ENCODE data around the gene EXOC8. TPM values are rescaled to one million over a fixed set of nuclear protein-coding genes. Genes with fewer than 3 reads are reported as not detected.

Gene EXOC8, protein sequence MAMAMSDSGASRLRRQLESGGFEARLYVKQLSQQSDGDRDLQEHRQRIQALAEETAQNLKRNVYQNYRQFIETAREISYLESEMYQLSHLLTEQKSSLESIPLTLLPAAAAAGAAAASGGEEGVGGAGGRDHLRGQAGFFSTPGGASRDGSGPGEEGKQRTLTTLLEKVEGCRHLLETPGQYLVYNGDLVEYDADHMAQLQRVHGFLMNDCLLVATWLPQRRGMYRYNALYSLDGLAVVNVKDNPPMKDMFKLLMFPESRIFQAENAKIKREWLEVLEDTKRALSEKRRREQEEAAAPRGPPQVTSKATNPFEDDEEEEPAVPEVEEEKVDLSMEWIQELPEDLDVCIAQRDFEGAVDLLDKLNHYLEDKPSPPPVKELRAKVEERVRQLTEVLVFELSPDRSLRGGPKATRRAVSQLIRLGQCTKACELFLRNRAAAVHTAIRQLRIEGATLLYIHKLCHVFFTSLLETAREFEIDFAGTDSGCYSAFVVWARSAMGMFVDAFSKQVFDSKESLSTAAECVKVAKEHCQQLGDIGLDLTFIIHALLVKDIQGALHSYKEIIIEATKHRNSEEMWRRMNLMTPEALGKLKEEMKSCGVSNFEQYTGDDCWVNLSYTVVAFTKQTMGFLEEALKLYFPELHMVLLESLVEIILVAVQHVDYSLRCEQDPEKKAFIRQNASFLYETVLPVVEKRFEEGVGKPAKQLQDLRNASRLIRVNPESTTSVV
- total RNA-seq: 10 to 100 TPM; 21.9 to 22.7 TPM

- H3K27ac Mint-ChIP-seq: peak within 1 kb of the TSS; percentile 98
- H3K4me3 Mint-ChIP-seq: peak within 1 kb of the TSS; percentile 97
- peak; percentile 98 for DNase-seq
- no peaks in the 10 kb centered on the region for H3K9me3 Mint-ChIP-seq
- ChIA-PET POLR2A (interaction anchor here (0.7 to 6.5 kb wide), 43 partner anchors 8 to 695 kb away, joined by 3 to 64 read pairs (median 4); partner anchors contain the start of genes ARV1, COG2, DISC1 and EGLN1), CTCF (interaction anchor here (0.5 to 2.8 kb wide), 25 partner anchors 9 to 419 kb away, joined by 3 to 19 read pairs (median 4); partner anchors contain the start of genes DISC1 and TSNAX)
- peaks cover 2% of the 10 kb centered on the region for H3K27me3 Mint-ChIP-seq
- H3K4me1 Mint-ChIP-seq: peaks cover 62% of the 10 kb centered on the region
- peaks cover 58% of the 10 kb centered on the region for H3K36me3 Mint-ChIP-seq (ENCODE audit: low read depth)
Measured at GRCh38 chr1:231337472-231338269, at the start of gene EXOC8. Gene EXOC8 (minus strand): TSS chr1:231337852. CDS start chr1:231337745, 107 bp downstream.

- Mint-ChIP-seq H3K27ac (no peak overlapping the region), H3K36me3 (ENCODE audit: low read depth) (peaks cover 13% of the 10 kb centered on the region), H3K4me1 (peaks cover 31% of the 10 kb centered on the region), H3K4me3 (no peak overlapping the region), H3K27me3 (no peaks in the 10 kb centered on the region), H3K9me3 (no peaks in the 10 kb centered on the region)
- CTCF ChIA-PET: interaction anchor here (2.0 kb wide), 1 partner anchor 12 kb away, joined by 7 read pairs; no protein-coding TSS in a partner anchor
- no peak for DNase-seq
- POLR2A ChIA-PET: interaction anchor here (0.8 kb wide), 1 partner anchor 12 kb away, joined by 4 read pairs; no protein-coding TSS in a partner anchor
Measured at GRCh38 chr1:231386466-231386865, 48.8 kb upstream of the EXOC8 start.

GRCh38 chr1:231385416-231385748, 47.7 kb upstream of the EXOC8 start:
- CTCF ChIA-PET: no interaction called here
- Mint-ChIP-seq H3K4me3 (no peak overlapping the region), H3K27me3 (no peaks in the 10 kb centered on the region), H3K4me1 (peaks cover 24% of the 10 kb centered on the region), H3K27ac (no peak overlapping the region), H3K36me3 (ENCODE audit: low read depth) (peaks cover 10% of the 10 kb centered on the region), H3K9me3 (no peaks in the 10 kb centered on the region)
- DNase-seq: no peak
- POLR2A ChIA-PET: no interaction called here

DNA sequence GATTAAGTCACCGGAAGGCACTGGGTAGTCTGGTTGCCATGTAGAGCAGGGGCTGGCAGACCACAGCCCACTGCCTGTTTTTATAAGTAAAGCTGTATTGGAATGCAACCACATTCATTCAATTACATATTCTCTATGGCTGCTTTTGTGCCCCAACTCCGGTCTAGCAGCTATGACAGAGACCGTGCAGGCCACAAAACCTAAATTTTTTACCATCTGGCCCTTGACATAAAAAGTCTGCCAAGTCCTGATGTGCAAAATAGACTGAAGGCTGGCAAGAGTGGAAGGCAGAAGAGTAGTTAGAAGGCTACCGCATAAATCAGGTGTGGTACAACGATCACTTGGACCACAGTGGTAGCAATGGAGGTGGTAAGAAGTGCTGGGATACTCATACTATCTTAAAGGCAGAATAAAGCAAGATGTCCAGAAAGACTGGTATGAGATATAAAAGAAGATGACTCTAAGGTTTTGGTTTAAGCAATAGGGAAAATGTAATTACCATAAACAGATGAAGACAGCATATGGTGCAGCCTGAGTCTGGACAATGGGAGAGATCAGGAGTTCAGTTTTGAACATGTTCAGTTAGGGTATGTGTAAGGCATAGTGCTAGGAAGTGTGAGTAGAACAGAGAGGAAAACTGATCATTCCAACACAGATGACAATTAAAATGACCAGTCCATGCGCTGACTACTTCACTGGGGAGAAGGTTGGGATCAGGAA, 47.2 kb upstream of the EXOC8 start:
- Mint-ChIP-seq H3K27ac (no peak overlapping the region), H3K36me3 (ENCODE audit: low read depth) (peaks cover 7% of the 10 kb centered on the region), H3K4me3 (no peak overlapping the region), H3K27me3 (no peaks in the 10 kb centered on the region), H3K4me1 (peaks cover 19% of the 10 kb centered on the region), H3K9me3 (no peaks in the 10 kb centered on the region)
- ChIA-PET POLR2A (no interaction called here), CTCF (no interaction called here)
- no peak for DNase-seq

GRCh38 chr1:231383159-231383860, 45.7 kb upstream of the EXOC8 start:
- Mint-ChIP-seq H3K4me1 (peaks cover 23% of the 10 kb centered on the region), H3K27ac (no peak overlapping the region), H3K27me3 (no peaks in the 10 kb centered on the region), H3K36me3 (ENCODE audit: low read depth) (peaks cover 2% of the 10 kb centered on the region), H3K4me3 (no peak overlapping the region), H3K9me3 (no peaks in the 10 kb centered on the region)
- POLR2A ChIA-PET: no interaction called here
- CTCF ChIA-PET: interaction anchor here (0.7 to 1.0 kb wide), 2 partner anchors 142 to 206 kb away, joined by 3 to 4 read pairs; no protein-coding TSS in a partner anchor
- no peak for DNase-seq

DNA sequence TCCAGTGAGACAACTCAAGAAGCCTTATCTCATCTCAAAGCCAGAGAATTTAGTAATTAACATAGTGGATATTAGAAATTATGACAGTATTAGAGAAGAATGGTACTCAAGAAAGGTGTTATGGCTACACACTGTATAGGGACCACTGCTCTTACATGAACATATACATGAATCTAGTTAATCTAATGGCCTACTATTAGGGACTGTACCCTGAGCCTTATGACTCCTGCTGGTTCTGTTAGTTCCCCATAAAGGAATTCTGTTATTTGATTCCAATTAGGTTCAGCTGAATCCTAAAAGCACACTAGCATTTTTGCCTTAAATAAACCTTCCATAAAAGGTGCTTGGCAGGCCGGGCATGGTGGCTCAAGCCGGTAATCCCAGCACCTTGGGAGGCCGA, 44.8 kb upstream of the EXOC8 start:
- ChIA-PET POLR2A (interaction anchor here (2.1 kb wide), 1 partner anchor 11 kb away, joined by 5 read pairs; no protein-coding TSS in a partner anchor), CTCF (interaction anchor here (1.0 kb wide), 2 partner anchors 10 to 207 kb away, joined by 3 to 4 read pairs; no protein-coding TSS in a partner anchor)
- no peak for DNase-seq
- Mint-ChIP-seq H3K36me3 (ENCODE audit: low read depth) (peaks cover 2% of the 10 kb centered on the region), H3K4me1 (peaks cover 21% of the 10 kb centered on the region), H3K4me3 (no peak overlapping the region), H3K9me3 (no peaks in the 10 kb centered on the region), H3K27me3 (no peaks in the 10 kb centered on the region), H3K27ac (no peak overlapping the region)

DNA sequence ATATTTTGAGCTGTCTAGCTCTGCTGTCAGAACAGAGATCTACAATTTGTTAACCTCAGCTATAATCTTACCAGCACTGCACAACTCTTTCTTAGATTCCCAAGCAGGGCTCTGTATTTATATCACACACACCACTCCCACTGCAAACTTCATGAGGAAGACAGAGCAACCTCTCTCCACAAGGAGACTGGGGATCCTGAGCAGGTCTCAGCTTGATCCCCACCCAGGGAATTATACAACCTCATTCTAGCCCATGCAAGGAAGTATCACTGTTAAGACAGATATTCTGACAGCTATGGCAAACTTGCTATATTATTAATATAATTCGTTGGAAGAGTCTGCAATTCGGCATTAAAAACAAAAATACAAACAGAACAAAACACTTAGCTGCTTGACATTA, 44.1 kb upstream of the EXOC8 start:
- no peak overlapping the region for H3K27ac Mint-ChIP-seq
- POLR2A ChIA-PET: interaction anchor here (1.3 to 2.1 kb wide), 2 partner anchors 11 to 38 kb away, joined by 4 to 5 read pairs; no protein-coding TSS in a partner anchor
- H3K36me3 Mint-ChIP-seq (ENCODE audit: low read depth): peaks cover 2% of the 10 kb centered on the region
- DNase-seq: no peak
- peaks cover 26% of the 10 kb centered on the region for H3K4me1 Mint-ChIP-seq
- H3K9me3 Mint-ChIP-seq: no peaks in the 10 kb centered on the region
- no peaks in the 10 kb centered on the region for H3K27me3 Mint-ChIP-seq
- no peak overlapping the region for H3K4me3 Mint-ChIP-seq
- CTCF ChIA-PET: interaction anchor here (1.0 kb wide), 1 partner anchor 10 kb away, joined by 3 read pairs; no protein-coding TSS in a partner anchor

DNA sequence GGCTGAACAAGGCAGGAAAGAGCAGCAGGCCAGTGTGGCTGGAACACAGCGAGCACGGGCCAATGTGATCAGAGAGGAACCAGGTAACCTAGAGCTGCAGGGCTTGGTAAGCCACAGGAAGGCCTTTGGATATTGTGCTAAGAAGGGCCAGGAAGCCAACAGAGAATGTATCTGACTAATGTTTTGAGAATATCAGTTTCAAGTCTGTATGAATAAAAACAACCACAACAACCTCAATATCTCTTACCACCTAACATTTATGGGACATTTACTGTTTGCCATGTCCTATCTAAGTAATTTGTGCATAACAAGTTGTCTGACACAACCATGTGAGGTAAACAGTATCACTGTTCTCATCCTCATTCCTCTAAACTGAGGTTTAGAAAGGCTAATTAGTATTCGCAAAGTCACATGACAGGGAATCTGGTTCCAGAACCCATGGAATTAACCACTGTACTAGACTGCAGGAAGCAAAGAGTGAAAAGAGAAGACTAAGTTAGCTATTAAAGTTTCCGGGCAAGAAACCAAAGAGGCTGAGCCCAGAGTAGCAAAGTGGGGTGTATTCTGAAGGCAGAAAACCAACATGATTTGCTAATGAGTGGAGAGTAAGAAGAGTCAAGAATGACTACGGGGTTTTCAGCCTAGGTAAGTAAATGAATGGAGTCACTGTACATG, 39.4 kb upstream of the EXOC8 start:
- H3K4me3 Mint-ChIP-seq: no peak overlapping the region
- peaks cover 30% of the 10 kb centered on the region for H3K4me1 Mint-ChIP-seq
- H3K36me3 Mint-ChIP-seq (ENCODE audit: low read depth): peaks cover 5% of the 10 kb centered on the region
- ChIA-PET CTCF (no interaction called here), POLR2A (no interaction called here)
- H3K9me3 Mint-ChIP-seq: no peaks in the 10 kb centered on the region
- peak; percentile 34 for DNase-seq
- H3K27me3 Mint-ChIP-seq: no peaks in the 10 kb centered on the region
- H3K27ac Mint-ChIP-seq: peak overlapping the region; percentile 44

DNA sequence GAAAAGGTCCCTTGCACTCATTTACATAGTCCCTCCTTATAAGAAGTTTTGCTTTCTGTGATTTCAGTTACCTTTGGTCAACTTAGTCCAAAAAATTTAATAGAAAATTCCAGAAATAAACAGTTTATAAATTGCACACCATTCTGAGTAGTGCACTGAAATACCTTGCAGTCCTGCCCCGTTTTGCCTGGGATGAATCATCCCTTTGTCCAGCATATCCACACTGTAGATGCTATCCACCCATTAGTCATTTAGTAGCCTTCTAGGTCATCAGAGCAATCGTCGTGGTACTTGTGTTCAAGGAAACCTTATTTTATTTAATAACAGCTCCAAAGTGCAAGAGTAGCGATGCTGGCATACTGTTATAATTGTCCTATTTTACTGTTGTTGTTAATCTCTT, 38.4 kb upstream of the EXOC8 start:
- Mint-ChIP-seq H3K4me1 (peaks cover 30% of the 10 kb centered on the region), H3K4me3 (no peak overlapping the region), H3K27me3 (no peaks in the 10 kb centered on the region), H3K27ac (no peak overlapping the region), H3K9me3 (no peaks in the 10 kb centered on the region), H3K36me3 (ENCODE audit: low read depth) (peaks cover 6% of the 10 kb centered on the region)
- DNase-seq: no peak
- ChIA-PET CTCF (no interaction called here), POLR2A (no interaction called here)

DNA sequence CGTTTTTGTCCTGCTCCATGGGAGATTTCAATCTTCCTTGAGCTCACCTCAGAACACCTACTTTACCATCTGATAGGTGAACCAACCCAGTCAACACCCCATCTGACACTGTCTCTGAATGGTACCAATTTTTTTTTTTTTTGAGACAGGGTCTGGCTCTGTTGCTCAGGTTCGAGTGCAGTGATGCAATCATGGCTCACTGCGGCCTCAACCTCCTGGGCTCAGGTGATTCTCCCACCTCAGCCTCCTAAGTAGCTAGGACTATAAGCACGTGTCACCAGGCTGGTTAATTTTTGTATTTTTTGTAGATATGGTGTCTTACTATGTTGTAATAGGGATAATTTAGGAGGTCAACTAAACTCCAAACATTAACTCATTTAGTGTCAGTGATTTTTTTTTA, 36.7 kb upstream of the EXOC8 start:
- no peaks in the 10 kb centered on the region for H3K9me3 Mint-ChIP-seq
- peaks cover 9% of the 10 kb centered on the region for H3K36me3 Mint-ChIP-seq (ENCODE audit: low read depth)
- CTCF ChIA-PET: interaction anchor here (1.0 to 1.6 kb wide), 3 partner anchors 12 to 17 kb away, joined by 5 to 7 read pairs (median 5); no protein-coding TSS in a partner anchor
- H3K4me3 Mint-ChIP-seq: no peak overlapping the region
- no peaks in the 10 kb centered on the region for H3K27me3 Mint-ChIP-seq
- POLR2A ChIA-PET: interaction anchor here (1.1 kb wide), 1 partner anchor 12 kb away, joined by 4 read pairs; no protein-coding TSS in a partner anchor
- no peak overlapping the region for H3K27ac Mint-ChIP-seq
- peaks cover 24% of the 10 kb centered on the region for H3K4me1 Mint-ChIP-seq
- DNase-seq: no peak

- H3K36me3 Mint-ChIP-seq (ENCODE audit: low read depth): peaks cover 19% of the 10 kb centered on the region
- H3K27me3 Mint-ChIP-seq: no peaks in the 10 kb centered on the region
- peaks cover 12% of the 10 kb centered on the region for H3K4me1 Mint-ChIP-seq
- ChIA-PET POLR2A (no interaction called here), CTCF (interaction anchor here (1.0 kb wide), 1 partner anchor 10 kb away, joined by 3 read pairs; no protein-coding TSS in a partner anchor)
- no peak overlapping the region for H3K27ac Mint-ChIP-seq
- no peak overlapping the region for H3K4me3 Mint-ChIP-seq
- H3K9me3 Mint-ChIP-seq: no peaks in the 10 kb centered on the region
- no peak for DNase-seq
Measured at GRCh38 chr1:231372501-231372900, 34.8 kb upstream of the EXOC8 start.

Measured in activated CD4-positive, alpha-beta memory T cell treated with anti-CD3 and anti-CD28 coated beads, Interleukin-2, amount 10 ng/mL, durations not matched to agents 7 days and 5 days (primary cell).